K562 (cell line): ENCODE measurements around the gene LYRM1. TPM values are rescaled to one million over a fixed set of nuclear protein-coding genes. Genes with fewer than 3 reads are reported as not detected.

Source experiments
- BACH1 ChIP-seq: fragments of 200-800 bp; sonication (Bioruptor generic); IDR thresholded peaks from 2 replicates; pipeline ENCODE4 v1.6.1; 2016; ENCODE audit warnings: missing genetic modification characterization, missing compliant biosample characterization
- CBFA2T2 ChIP-seq: fragments of 450-650 bp; conservative IDR thresholded peaks from 2 replicates; pipeline ENCODE4 v1.6.1; 2017; ENCODE audit warnings: mild to moderate bottlenecking
- EP400 ChIP-seq: fragments of 450-650 bp; IDR thresholded peaks from 2 replicates; pipeline ENCODE4 v1.6.1; 2017; ENCODE audit warnings: antibody characterized with exemption, mild to moderate bottlenecking, moderate library complexity
- MEF2D ChIP-seq: conservative IDR thresholded peaks from 2 replicates; pipeline ENCODE4 v1.6.1; 2016; ENCODE audit warnings: low read depth, missing genetic modification characterization, missing compliant biosample characterization
- POLR2H ChIP-seq: IDR thresholded peaks from 2 replicates; pipeline ENCODE4 v1.6.1; 2016; ENCODE audit warnings: missing genetic modification characterization, low read depth, mild to moderate bottlenecking, control low read depth, missing compliant biosample characterization, moderate library complexity
- SMARCE1 ChIP-seq: fragments of 450-650 bp; IDR thresholded peaks from 2 replicates; pipeline ENCODE4 v1.7.1; 2016; ENCODE audit warnings: mild to moderate bottlenecking
- SPI1 ChIP-seq: IDR thresholded peaks from 2 replicates; pipeline ENCODE4 v1.6.1; 2011; ENCODE audit warnings: low read depth, low read length, control low read depth, borderline replicate concordance
- TGIF2 ChIP-seq: sonication (generic); formaldehyde crosslinking; IDR thresholded peaks from 2 replicates; pipeline ENCODE4 v1.8.1; 2022; ENCODE audit warnings: mild to moderate bottlenecking, missing genetic modification reagents, moderate library complexity
- UBTF ChIP-seq, 2 experiments: IDR thresholded peaks; 2 replicates each; pipeline ENCODE4 v1.6.1; 2012; ENCODE audit warnings: improper control_type of control experiment in 2 of 2, low read depth in 2 of 2, low read length in 2 of 2, borderline replicate concordance in 1 of 2
- ZC3H4 ChIP-seq: sonication (generic); formaldehyde crosslinking; IDR thresholded peaks from 2 replicates; pipeline ENCODE4 v1.9.0; 2021; ENCODE audit warnings: missing genetic modification reagents, borderline replicate concordance
- ZFPM2 ChIP-seq: fragments of 250-450 bp; sonication (Bioruptor Pico); IDR thresholded peaks from 2 replicates; pipeline ENCODE4 v1.5.1; 2022; ENCODE audit warnings: mild to moderate bottlenecking
- ZNF589 ChIP-seq: fragments of 200-800 bp; sonication (Bioruptor generic); IDR thresholded peaks from 2 replicates; pipeline ENCODE4 v1.6.1; 2016; ENCODE audit warnings: low read depth, missing genetic modification characterization, missing compliant biosample characterization
- polyA plus RNA-seq, 8 experiments: library from polyadenylated mRNA; depleted of rRNA in 4 of 8; stranded (reverse) in 5 of 8; unstranded in 3 of 8; fragments of >200 nt; fragmentation: Nextera tagmentation in 2 of 8; fragmentation: Illumina TruSeq in 1 of 8; extraction: Ambion mirVana in 2 of 8; extraction: Trizol in 1 of 8; gene quantifications; 2 replicates each; pipeline versions ENCODE4 v1.2.1 to v1.2.3, GENCODE V29; 2011 to 2014; ENCODE audit warnings: inconsistent platforms in 1 of 8, missing spikeins in 1 of 8
- total RNA-seq, 7 experiments: library from RNA; depleted of rRNA in 6 of 7; stranded (reverse); fragments of >200 nt in 6 of 7; fragmentation: Illumina TruSeq in 2 of 7; extraction: Trizol in 2 of 7; gene quantifications; 2 replicates each; pipeline versions ENCODE4 v1.2.1 to v1.2.3, GENCODE V29; 2011 to 2021; ENCODE audit warnings: low replicate concordance in 1 of 7
- TF ChIP-seq, protein P1 (sequence below): fragments of 450-650 bp; IDR thresholded peaks from 2 replicates; pipeline ENCODE4 v1.6.1; 2017; ENCODE audit warnings: antibody characterized with exemption, mild to moderate bottlenecking
- TF ChIP-seq, protein P2 (sequence below): sonication (generic); formaldehyde crosslinking; IDR thresholded peaks from 2 replicates; pipeline ENCODE4 v1.9.0; 2022; ENCODE audit warnings: mild to moderate bottlenecking, missing genetic modification reagents

LYRM1 gene
- total and polyA plus RNA-seq, 9 of the 15 experiments (the other 6 are each of a cell fraction or from before 2014, with no cell fraction given): 17.5 to 44.1 (median 32.7) TPM

GRCh38 chr16:20901436-20902112 lies 1.0 kb downstream of the LYRM1 start (continued):
- TF ChIP-seq UBTF (IDR thresholded peaks at IDR 0.05; ENCODE audit: borderline replicate concordance in 1 of 2, low read depth in 2 of 2, low read length in 2 of 2) (0 out of 4 replicates have a peak, but pooled peaks have one; percentile 23 to 30), BACH1 (tag) (0 out of 2 replicates have a peak, but pooled peaks have one; percentile 33), EP400 (peak; percentile 21; the same call in 1 of the 2 replicates), MEF2D (tag) (0 out of 2 replicates have a peak, but pooled peaks have one; percentile 15), ZFPM2 (CRISPR knock-in tag) (no peak), SPI1 (peak; percentile 15; the same call in 1 of the 2 replicates), TGIF2 (CRISPR knock-in tag) (no peak), ZC3H4 (CRISPR knock-in tag) (0 out of 2 replicates have a peak, but pooled peaks have one; percentile 39), CBFA2T2 (no peak), ZNF589 (CRISPR knock-in tag) (peak; percentile 46; the same call in 1 of the 2 replicates), SMARCE1 (0 out of 2 replicates have a peak, but pooled peaks have one; percentile 21), POLR2H (tag) (peak; percentile 11; the same call in 1 of the 2 replicates)
- TF ChIP-seq, protein P1, sequence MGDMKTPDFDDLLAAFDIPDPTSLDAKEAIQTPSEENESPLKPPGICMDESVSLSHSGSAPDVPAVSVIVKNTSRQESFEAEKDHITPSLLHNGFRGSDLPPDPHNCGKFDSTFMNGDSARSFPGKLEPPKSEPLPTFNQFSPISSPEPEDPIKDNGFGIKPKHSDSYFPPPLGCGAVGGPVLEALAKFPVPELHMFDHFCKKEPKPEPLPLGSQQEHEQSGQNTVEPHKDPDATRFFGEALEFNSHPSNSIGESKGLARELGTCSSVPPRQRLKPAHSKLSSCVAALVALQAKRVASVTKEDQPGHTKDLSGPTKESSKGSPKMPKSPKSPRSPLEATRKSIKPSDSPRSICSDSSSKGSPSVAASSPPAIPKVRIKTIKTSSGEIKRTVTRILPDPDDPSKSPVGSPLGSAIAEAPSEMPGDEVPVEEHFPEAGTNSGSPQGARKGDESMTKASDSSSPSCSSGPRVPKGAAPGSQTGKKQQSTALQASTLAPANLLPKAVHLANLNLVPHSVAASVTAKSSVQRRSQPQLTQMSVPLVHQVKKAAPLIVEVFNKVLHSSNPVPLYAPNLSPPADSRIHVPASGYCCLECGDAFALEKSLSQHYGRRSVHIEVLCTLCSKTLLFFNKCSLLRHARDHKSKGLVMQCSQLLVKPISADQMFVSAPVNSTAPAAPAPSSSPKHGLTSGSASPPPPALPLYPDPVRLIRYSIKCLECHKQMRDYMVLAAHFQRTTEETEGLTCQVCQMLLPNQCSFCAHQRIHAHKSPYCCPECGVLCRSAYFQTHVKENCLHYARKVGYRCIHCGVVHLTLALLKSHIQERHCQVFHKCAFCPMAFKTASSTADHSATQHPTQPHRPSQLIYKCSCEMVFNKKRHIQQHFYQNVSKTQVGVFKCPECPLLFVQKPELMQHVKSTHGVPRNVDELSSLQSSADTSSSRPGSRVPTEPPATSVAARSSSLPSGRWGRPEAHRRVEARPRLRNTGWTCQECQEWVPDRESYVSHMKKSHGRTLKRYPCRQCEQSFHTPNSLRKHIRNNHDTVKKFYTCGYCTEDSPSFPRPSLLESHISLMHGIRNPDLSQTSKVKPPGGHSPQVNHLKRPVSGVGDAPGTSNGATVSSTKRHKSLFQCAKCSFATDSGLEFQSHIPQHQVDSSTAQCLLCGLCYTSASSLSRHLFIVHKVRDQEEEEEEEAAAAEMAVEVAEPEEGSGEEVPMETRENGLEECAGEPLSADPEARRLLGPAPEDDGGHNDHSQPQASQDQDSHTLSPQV: 0 out of 2 replicates have a peak, but pooled peaks have one; percentile 46
- TF ChIP-seq, protein P2, sequence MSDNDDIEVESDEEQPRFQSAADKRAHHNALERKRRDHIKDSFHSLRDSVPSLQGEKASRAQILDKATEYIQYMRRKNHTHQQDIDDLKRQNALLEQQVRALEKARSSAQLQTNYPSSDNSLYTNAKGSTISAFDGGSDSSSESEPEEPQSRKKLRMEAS (CRISPR knock-in tag): 0 out of 2 replicates have a peak, but pooled peaks have one; percentile 14
